Nephron progenitor cell (in vitro differentiated cells): ENCODE data around the gene SAA1.
"Not testable (repeated sequence)": the region's sequence is repeated elsewhere in the genome, so short reads cannot be mapped to it uniquely, and the experiment has no call there.

Experiments
- DNase-seq: peaks from one replicate; pipeline ENCODE4 v3.0.0; 2021
- H3K27ac Mint-ChIP-seq: 2 replicates; pipeline ENCODE4 v1.8.0; 2021; ENCODE audit warnings: mild to moderate bottlenecking, moderate library complexity, mixed read lengths
- H3K27me3 Mint-ChIP-seq: 2 replicates; pipeline ENCODE4 v1.8.0; 2021; ENCODE audit warnings: mild to moderate bottlenecking, low read depth, mixed read lengths; ENCODE audit not compliant: poor library complexity
- H3K36me3 Mint-ChIP-seq: 2 replicates; pipeline ENCODE4 v1.8.0; 2021; ENCODE audit warnings: low read depth, mixed read lengths
- H3K4me1 Mint-ChIP-seq: 2 replicates; pipeline ENCODE4 v1.8.0; 2021; ENCODE audit warnings: mixed read lengths
- H3K4me3 Mint-ChIP-seq: 2 replicates; pipeline ENCODE4 v1.8.0; 2021; ENCODE audit warnings: mild to moderate bottlenecking, moderate library complexity, mixed read lengths
- H3K9me3 Mint-ChIP-seq: 2 replicates; pipeline ENCODE4 v1.8.0; 2021; ENCODE audit warnings: mild to moderate bottlenecking, moderate library complexity, mixed read lengths
- CTCF ChIP-seq: fragments of 200-600 bp; sonication (generic); IDR thresholded peaks from 2 replicates; pipeline ENCODE4 v1.5.0; 2021; ENCODE audit warnings: antibody characterized with exemption

SAA1 gene

GRCh38 chr11:18264035-18264434 is 2.0 kb upstream of the SAA1 start:
- DNase-seq, result no peak
- Mint-ChIP-seq H3K27me3 (peaks cover 8% of the 10 kb centered on the region), H3K4me1 (peaks cover 5% of the 10 kb centered on the region), H3K4me3 (no peak overlapping the region), H3K36me3 (no peaks in the 10 kb centered on the region), H3K9me3 (no peaks in the 10 kb centered on the region), H3K27ac (no peak overlapping the region)
- no peak for TF ChIP-seq CTCF

- Mint-ChIP-seq H3K27me3 (peaks cover 8% of the 10 kb centered on the region), H3K27ac (peak overlapping the region; percentile 37), H3K36me3 (no peaks in the 10 kb centered on the region)
These were observed 1.1 kb upstream of the SAA1 start for GRCh38 chr11:18264677-18265555.

GRCh38 chr11:18267335-18268133 is 1.5 kb downstream of the SAA1 start:
- peaks cover 21% of the 10 kb centered on the region for H3K4me1 Mint-ChIP-seq

More at GRCh38 chr11:18264677-18265555, 1.1 kb upstream of the SAA1 start:
- Mint-ChIP-seq H3K4me1 (peaks cover 10% of the 10 kb centered on the region), H3K4me3 (no peak overlapping the region), H3K9me3 (no peaks in the 10 kb centered on the region)
- no peak for DNase-seq
- TF ChIP-seq CTCF, result no peak

GRCh38 chr11:18269252-18269651 is 3.2 kb downstream of the SAA1 start:
- not testable (repeated sequence) for H3K36me3 Mint-ChIP-seq, H3K9me3 Mint-ChIP-seq, H3K4me3 Mint-ChIP-seq, H3K27ac Mint-ChIP-seq
- H3K27me3 Mint-ChIP-seq, result peaks cover 15% of the 10 kb centered on the region
- peak; percentile 15 for DNase-seq
- peaks cover 21% of the 10 kb centered on the region for H3K4me1 Mint-ChIP-seq

More at GRCh38 chr11:18267335-18268133, 1.5 kb downstream of the SAA1 start:
- DNase-seq, H3K36me3 Mint-ChIP-seq, H3K9me3 Mint-ChIP-seq, H3K27ac Mint-ChIP-seq, H3K4me3 Mint-ChIP-seq: not testable (repeated sequence)
- peaks cover 12% of the 10 kb centered on the region for H3K27me3 Mint-ChIP-seq

- no peak overlapping the region for H3K27ac Mint-ChIP-seq
- TF ChIP-seq CTCF, result no peak
- DNase-seq, result no peak
- no peak overlapping the region for H3K4me3 Mint-ChIP-seq
- H3K9me3 Mint-ChIP-seq, result no peaks in the 10 kb centered on the region
- H3K4me1 Mint-ChIP-seq, result peaks cover 16% of the 10 kb centered on the region
- H3K36me3 Mint-ChIP-seq, result peaks cover 1% of the 10 kb centered on the region
- peaks cover 15% of the 10 kb centered on the region for H3K27me3 Mint-ChIP-seq
These were observed 4.0 kb downstream of the SAA1 start for GRCh38 chr11:18270102-18270501.

- H3K36me3 Mint-ChIP-seq, result peaks cover 5% of the 10 kb centered on the region
- no peak overlapping the region for H3K27ac Mint-ChIP-seq
- no peaks in the 10 kb centered on the region for H3K9me3 Mint-ChIP-seq
- H3K4me3 Mint-ChIP-seq, result no peak overlapping the region
- DNase-seq, result no peak
- H3K27me3 Mint-ChIP-seq, result peaks cover 7% of the 10 kb centered on the region
- no peak for TF ChIP-seq CTCF
- H3K4me1 Mint-ChIP-seq, result peaks cover 16% of the 10 kb centered on the region
These were observed 5.1 kb downstream of the SAA1 start for GRCh38 chr11:18271206-18271605.
